HL-60 (cell line): ENCODE results near the gene DGKI.
A peak's percentile ranks its signal among the peaks of the same experiment; 100 is the strongest.

ENCODE experiments used
- DNase-seq, 2 experiments: peaks; one replicate each; pipeline ENCODE4 v3.0.0-alpha.2; 2010 to 2020; ENCODE audit warnings: low read depth in 1 of 2, low spot score in 1 of 2
- H3K27ac ChIP-seq: fragments of 250-450 bp; sonication (Bioruptor Pico); replicated peaks from 2 replicates; pipeline ENCODE4 v1.5.1; 2020; ENCODE audit warnings: mild to moderate bottlenecking, moderate library complexity
- H3K27me3 ChIP-seq: fragments of 250-450 bp; sonication (Bioruptor Pico); 2 replicates; pipeline ENCODE4 v1.5.1; 2021; ENCODE audit warnings: mild to moderate bottlenecking, moderate library complexity; ENCODE audit not compliant: insufficient read depth, poor library complexity, severe bottlenecking
- H3K4me3 ChIP-seq: replicated peaks from 2 replicates; pipeline ENCODE4 v1.5.1; 2011; ENCODE audit warnings: mild to moderate bottlenecking, control low read depth, low read length; ENCODE audit not compliant: insufficient read depth
- CTCF ChIP-seq: IDR thresholded peaks from one replicate; pipeline ENCODE4 v1.5.1; 2011; ENCODE audit warnings: low read length, control low read depth, inconsistent platforms; ENCODE audit not compliant: insufficient read depth
- GABPA ChIP-seq: IDR thresholded peaks from 2 replicates; pipeline ENCODE4 v1.6.1; 2012; ENCODE audit warnings: low read depth
- POLR2AphosphoS5 ChIP-seq: IDR thresholded peaks from 2 replicates; pipeline ENCODE4 v1.6.1; 2012; ENCODE audit warnings: low read depth
- SPI1 ChIP-seq: IDR thresholded peaks from 2 replicates; pipeline ENCODE4 v1.6.1; 2012; ENCODE audit warnings: low read depth, mild to moderate bottlenecking, borderline replicate concordance
- TF ChIP-seq, protein P1 (sequence below): IDR thresholded peaks from 2 replicates; pipeline ENCODE4 v1.6.1; 2012; ENCODE audit warnings: low read depth; ENCODE audit not compliant: insufficient replicate concordance

The DGKI gene

DNA sequence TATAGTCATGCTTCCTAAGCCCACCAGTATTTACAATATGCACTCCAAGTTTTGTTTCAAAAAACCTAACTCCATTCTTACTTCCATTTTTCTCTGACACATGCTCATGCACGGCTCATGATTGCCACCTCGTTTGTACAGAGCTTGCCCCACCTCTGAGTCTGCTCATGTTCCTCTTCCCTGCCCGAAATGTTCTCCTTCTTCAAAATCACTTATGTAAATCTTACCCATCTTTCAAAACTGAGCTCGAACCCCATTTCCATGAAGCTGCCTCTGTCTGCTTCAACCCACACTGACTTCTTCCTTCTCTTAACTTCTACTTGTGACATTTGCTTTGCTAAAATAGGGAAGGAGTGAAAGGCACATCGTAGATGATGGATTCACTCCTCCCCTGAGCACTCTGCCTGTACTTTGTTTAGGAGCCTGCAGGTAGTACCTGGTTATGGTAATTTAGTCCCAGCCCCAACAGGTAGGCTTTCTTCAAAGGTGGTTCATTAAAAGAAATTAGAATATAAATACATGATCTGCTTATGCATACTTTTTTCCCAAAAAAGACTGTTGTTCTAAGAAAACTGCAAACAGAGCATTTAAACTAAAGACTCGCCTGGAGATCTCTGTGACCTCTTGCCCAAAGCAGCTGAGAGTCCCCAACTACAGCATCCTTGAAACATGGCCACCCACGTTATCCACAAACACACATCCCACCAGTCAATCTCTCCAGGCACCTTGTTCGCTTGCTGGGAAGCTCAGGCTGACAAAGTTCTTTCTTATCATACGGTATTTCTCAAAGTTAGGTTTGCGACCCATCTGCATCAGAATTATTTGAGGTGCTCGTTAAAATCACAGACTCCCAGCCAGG, 172.0 kb downstream of the DGKI start:
- H3K4me3 ChIP-seq: no peak overlapping the region
- no peaks in the 10 kb centered on the region for H3K27me3 ChIP-seq
- DNase-seq: peak in 1 of 2 experiments; percentile 60
- TF ChIP-seq POLR2AphosphoS5: no peak
- no peak for TF ChIP-seq GABPA
- H3K27ac ChIP-seq: no peak overlapping the region

GRCh38 chr7:137674048-137674447, 172.7 kb downstream of the DGKI start:
- no peaks in the 10 kb centered on the region for H3K27me3 ChIP-seq
- H3K4me3 ChIP-seq: no peak overlapping the region
- DNase-seq: no peak
- TF ChIP-seq SPI1: no peak
- TF ChIP-seq GABPA: no peak
- TF ChIP-seq, protein P1, sequence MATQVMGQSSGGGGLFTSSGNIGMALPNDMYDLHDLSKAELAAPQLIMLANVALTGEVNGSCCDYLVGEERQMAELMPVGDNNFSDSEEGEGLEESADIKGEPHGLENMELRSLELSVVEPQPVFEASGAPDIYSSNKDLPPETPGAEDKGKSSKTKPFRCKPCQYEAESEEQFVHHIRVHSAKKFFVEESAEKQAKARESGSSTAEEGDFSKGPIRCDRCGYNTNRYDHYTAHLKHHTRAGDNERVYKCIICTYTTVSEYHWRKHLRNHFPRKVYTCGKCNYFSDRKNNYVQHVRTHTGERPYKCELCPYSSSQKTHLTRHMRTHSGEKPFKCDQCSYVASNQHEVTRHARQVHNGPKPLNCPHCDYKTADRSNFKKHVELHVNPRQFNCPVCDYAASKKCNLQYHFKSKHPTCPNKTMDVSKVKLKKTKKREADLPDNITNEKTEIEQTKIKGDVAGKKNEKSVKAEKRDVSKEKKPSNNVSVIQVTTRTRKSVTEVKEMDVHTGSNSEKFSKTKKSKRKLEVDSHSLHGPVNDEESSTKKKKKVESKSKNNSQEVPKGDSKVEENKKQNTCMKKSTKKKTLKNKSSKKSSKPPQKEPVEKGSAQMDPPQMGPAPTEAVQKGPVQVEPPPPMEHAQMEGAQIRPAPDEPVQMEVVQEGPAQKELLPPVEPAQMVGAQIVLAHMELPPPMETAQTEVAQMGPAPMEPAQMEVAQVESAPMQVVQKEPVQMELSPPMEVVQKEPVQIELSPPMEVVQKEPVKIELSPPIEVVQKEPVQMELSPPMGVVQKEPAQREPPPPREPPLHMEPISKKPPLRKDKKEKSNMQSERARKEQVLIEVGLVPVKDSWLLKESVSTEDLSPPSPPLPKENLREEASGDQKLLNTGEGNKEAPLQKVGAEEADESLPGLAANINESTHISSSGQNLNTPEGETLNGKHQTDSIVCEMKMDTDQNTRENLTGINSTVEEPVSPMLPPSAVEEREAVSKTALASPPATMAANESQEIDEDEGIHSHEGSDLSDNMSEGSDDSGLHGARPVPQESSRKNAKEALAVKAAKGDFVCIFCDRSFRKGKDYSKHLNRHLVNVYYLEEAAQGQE: no peak
- TF ChIP-seq POLR2AphosphoS5: no peak
- TF ChIP-seq CTCF: no peak
- no peak overlapping the region for H3K27ac ChIP-seq

DNA sequence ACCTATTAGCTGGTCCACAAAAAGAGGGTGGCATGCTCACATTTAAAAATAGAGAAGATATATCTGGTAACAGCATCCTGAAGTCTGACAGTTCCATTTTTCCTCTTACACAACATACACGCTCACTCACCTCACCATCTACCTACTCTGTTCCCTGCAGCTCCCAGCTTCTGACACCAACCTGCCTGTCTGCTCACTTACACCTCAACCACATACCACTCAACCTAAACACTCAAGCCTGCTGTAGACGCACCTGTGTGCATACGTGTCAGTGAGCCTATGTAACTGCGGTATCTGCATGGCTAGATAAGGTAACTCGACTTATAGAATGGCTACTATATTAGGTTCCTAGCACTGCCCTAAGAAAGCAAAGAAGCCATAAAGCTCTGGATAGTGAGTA, 174.9 kb downstream of the DGKI start:
- TF ChIP-seq CTCF: no peak
- TF ChIP-seq, protein P1: no peak
- TF ChIP-seq GABPA: no peak
- TF ChIP-seq POLR2AphosphoS5: no peak
- no peak for TF ChIP-seq SPI1
- H3K4me3 ChIP-seq: no peak overlapping the region
- H3K27ac ChIP-seq: no peak overlapping the region
- no peaks in the 10 kb centered on the region for H3K27me3 ChIP-seq
- no peak for DNase-seq

DNA sequence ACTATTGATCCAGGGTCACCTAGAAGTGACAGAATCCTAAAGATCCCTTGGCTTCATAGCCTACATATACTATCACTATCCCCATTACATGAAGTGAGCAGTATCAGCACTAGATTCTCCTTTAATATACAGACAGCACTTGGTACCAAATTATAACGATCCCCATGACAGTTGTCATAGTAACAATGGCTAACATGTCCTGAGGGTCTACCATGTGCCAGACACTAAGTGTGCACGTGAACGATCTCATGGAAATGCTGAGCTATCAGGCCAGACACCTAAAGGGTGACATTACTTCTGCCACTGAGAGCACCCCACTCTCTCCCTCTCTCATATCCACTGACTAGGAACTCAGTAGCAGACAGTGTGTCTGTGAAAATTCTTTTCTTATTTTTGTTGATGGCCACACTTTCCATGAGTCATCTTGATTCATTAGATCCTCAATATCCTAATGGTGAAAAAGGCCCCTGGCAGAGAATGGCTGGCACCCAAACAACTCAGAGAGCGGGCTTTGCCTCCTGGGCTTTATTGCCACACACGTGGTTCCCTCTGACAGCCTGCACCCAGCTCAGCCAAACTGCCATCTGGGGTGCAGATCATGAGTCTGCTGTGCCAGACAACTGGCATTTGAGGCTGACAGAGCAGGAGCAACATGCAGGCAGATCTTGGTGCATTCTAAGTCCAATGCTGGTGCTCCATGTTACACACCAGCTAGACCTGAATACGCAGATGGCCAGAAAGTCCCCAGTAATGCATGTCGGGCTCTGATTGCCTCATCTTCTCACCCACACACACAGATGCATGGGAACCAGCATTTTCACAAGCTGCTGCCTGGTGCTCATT, 176.3 kb downstream of the DGKI start:
- TF ChIP-seq GABPA (no peak), SPI1 (no peak), POLR2AphosphoS5 (no peak), CTCF (no peak)
- TF ChIP-seq, protein P1: no peak
- DNase-seq: no peak
- Histone ChIP-seq H3K27ac (no peak overlapping the region), H3K27me3 (no peaks in the 10 kb centered on the region), H3K4me3 (no peak overlapping the region)
